ENCODE data around the gene SFMBT2. TPM values are rescaled to one million over a fixed set of nuclear protein-coding genes. Genes with fewer than 3 reads are reported as not detected.

The SFMBT2 gene
- total RNA-seq, 6 experiments from 2014 or later = 1.4 to 3.4 (median 1.8) TPM

DNA sequence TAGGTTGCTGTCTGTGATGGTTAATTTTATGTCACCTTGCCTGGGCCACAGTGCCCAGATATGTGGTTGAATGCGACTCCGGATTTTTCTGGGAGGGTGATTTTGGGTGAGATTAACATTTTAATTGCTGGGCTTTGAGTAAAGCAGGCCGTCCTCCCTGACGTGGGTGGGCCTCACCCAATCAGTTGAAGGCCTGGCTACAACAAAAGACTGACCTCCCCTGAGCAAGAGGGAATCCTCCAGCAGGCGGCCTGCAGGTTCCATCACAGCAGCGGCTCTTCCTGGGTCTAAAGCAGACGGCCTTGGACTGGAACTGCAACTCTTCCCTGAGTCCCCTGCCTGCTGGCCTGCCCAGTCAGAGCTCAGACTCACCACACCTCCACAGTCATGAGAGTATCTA, 114.2 kb downstream of the SFMBT2 start:
- DNase-seq (no peak), ATAC-seq (no peak)
- Histone ChIP-seq H3K9me3 (no peaks in the 10 kb centered on the region), H3K36me3 (no peaks in the 10 kb centered on the region), H3K4me3 (no peak overlapping the region), H3K27ac (no peak overlapping the region), H3K4me1 (no peaks in the 10 kb centered on the region), H3K27me3 (no peaks in the 10 kb centered on the region)
- TF ChIP-seq, protein P1, sequence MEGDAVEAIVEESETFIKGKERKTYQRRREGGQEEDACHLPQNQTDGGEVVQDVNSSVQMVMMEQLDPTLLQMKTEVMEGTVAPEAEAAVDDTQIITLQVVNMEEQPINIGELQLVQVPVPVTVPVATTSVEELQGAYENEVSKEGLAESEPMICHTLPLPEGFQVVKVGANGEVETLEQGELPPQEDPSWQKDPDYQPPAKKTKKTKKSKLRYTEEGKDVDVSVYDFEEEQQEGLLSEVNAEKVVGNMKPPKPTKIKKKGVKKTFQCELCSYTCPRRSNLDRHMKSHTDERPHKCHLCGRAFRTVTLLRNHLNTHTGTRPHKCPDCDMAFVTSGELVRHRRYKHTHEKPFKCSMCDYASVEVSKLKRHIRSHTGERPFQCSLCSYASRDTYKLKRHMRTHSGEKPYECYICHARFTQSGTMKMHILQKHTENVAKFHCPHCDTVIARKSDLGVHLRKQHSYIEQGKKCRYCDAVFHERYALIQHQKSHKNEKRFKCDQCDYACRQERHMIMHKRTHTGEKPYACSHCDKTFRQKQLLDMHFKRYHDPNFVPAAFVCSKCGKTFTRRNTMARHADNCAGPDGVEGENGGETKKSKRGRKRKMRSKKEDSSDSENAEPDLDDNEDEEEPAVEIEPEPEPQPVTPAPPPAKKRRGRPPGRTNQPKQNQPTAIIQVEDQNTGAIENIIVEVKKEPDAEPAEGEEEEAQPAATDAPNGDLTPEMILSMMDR (IDR thresholded peaks at IDR 0.05) = no peak
- TF ChIP-seq POLR2A (IDR thresholded peaks at IDR 0.05) = no peak
- intact Hi-C loops (cut with DNase I) = no loop called here
- 78% methylated on average over 5 of the region's 7 CpGs for WGBS (ENCODE audit: insufficient coverage, low coverage, low lambda C conversion rate, missing lambda C conversion rate)

DNA sequence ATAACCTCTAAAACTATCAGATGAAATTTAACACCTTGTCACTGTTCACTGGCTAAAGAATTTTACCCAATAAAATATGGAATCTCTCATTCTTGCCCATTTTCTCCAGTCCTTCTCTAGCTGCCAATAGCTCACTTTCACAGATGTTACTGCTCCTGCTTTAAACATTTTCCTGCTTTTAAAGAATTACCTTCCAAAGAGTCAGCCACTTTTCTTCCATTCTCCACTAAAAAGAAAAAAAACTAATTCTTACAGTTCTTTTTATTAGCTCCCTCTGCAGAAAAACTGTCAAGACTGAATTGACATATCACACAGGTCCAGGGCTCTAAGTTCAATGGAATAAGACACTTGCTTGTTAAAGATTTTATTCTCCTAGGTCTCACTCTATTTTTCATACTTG, 114.8 kb downstream of the SFMBT2 start:
- no peak overlapping the region for H3K27ac ChIP-seq
- TF ChIP-seq, protein P1 (IDR thresholded peaks at IDR 0.05) = no peak
- no peak for TF ChIP-seq POLR2A (IDR thresholded peaks at IDR 0.05)
- H3K9me3 ChIP-seq = no peaks in the 10 kb centered on the region
- H3K4me1 ChIP-seq = no peaks in the 10 kb centered on the region
- no peak for DNase-seq
- ATAC-seq = no peak
- H3K27me3 ChIP-seq = no peaks in the 10 kb centered on the region
- H3K4me3 ChIP-seq = no peak overlapping the region
- H3K36me3 ChIP-seq = no peaks in the 10 kb centered on the region
- intact Hi-C loops (cut with DNase I) = no loop called here

DNA sequence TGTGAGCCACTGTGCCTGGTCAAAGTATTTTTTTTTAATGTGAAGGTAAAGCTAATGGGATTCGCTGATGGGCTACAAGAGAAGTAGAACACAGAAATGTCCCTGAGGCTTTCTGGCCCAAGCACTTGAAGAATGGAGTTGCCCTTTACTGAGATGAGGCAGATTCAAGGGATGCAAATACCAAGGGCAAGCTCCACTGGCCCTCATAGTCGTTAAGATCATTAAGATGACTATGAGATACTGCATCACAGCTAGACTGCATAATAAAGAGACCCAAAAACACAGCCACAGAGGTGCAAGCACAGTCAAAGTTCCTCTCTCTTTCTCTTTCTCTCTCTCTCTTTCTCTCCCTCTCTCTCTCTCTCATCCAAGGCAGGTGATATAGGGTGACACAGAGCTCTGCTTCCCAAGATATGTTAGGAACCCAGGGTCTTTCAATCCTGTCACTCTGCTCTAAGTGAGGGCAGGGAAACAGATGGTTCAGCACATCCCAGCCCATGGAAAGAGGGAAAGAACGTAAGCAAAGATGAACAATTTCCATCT, 117.4 kb downstream of the SFMBT2 start:
- H3K9me3 ChIP-seq = no peaks in the 10 kb centered on the region
- no peak overlapping the region for H3K4me3 ChIP-seq
- ATAC-seq = no peak
- no peak for TF ChIP-seq POLR2A (IDR thresholded peaks at IDR 0.05)
- TF ChIP-seq, protein P1 (IDR thresholded peaks at IDR 0.05) = no peak
- H3K4me1 ChIP-seq = no peaks in the 10 kb centered on the region
- no peak for DNase-seq
- no peaks in the 10 kb centered on the region for H3K36me3 ChIP-seq
- no peak overlapping the region for H3K27ac ChIP-seq
- intact Hi-C loops (cut with DNase I) = no loop called here
- no peaks in the 10 kb centered on the region for H3K27me3 ChIP-seq
- 53% methylated on average over 3 of the region's 3 CpGs for WGBS (ENCODE audit: insufficient coverage, low coverage, low lambda C conversion rate, missing lambda C conversion rate)

DNA sequence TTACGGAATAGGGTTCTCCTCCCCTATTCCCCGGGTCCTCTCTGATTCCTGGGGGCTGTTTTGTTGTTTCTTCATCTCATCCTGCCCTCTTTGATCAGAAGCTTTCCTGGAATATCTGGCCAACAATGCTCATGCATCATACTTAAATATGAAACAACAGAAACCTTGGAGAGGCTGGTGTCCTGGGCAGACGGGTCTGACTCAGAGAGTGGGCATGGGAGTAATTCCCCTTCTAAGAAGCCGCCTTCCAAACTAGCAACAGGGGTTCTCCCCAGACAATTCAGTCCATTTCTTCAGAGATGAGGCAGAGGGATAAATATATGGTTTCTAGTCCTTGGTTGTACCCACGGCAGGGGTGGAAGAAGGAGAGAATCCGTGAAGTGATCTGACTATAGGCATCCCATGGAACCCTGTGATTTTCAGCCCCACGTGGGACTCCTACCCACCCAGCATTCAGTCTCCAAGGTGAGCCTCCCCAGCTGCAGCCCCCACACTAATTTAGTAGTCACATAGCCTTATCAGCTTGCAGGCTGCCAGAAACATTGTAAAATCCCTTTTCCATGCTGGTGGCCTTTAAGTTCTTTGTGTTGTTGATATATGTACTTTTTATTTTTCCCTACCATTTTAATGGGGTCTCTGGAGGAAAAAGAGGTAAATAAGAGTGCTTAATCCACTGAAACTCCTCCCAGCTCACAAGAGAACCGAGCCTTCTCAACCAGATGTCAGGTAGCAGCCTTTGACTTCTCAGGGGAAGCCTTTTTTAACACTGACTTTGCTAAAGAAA, 119.2 kb downstream of the SFMBT2 start:
- H3K4me3 ChIP-seq = no peak overlapping the region
- no peak for ATAC-seq
- no peaks in the 10 kb centered on the region for H3K36me3 ChIP-seq
- intact Hi-C loops (cut with DNase I) = no loop called here
- H3K4me1 ChIP-seq = no peaks in the 10 kb centered on the region
- 37% methylated on average over 6 of the region's 8 CpGs for WGBS (ENCODE audit: insufficient coverage, low coverage, low lambda C conversion rate, missing lambda C conversion rate)
- DNase-seq = no peak
- H3K27me3 ChIP-seq = no peaks in the 10 kb centered on the region
- no peak overlapping the region for H3K27ac ChIP-seq
- no peaks in the 10 kb centered on the region for H3K9me3 ChIP-seq
- TF ChIP-seq, protein P1 (IDR thresholded peaks at IDR 0.05) = no peak
- TF ChIP-seq POLR2A (IDR thresholded peaks at IDR 0.05) = no peak

All from right lobe of liver (tissue), 6 donors.